Natural killer cell (primary cell): ENCODE measurements around the gene HK2. TPM values are rescaled to one million over a fixed set of nuclear protein-coding genes. Genes with fewer than 3 reads are reported as not detected.

Experiments used
- ATAC-seq, 3 donors: fragments of 150-1000 bp in 2 of 3; fragments of 200-7000 bp in 1 of 3; cut with Tn5 transposase; 1 replicate in 1 of 3; 2 replicates in 2 of 3; pipeline ENCODE4 v1.10.0; 2021; ENCODE audit warnings: mild to moderate bottlenecking in 2 of 3, moderate library complexity in 2 of 3
- DNase-seq, 2 donors: peaks; one replicate each; pipeline versions ENCODE4 v3.0.0 to v3.0.0-alpha.2; 2013 to 2021; ENCODE audit warnings: mixed read lengths in 1 of 2
- H3K27ac ChIP-seq: one replicate; pipeline ENCODE4 v1.5.1; 2013; ENCODE audit warnings: mild to moderate bottlenecking, low read length
- H3K27me3 ChIP-seq: one replicate; pipeline ENCODE4 v1.6.1; 2013; ENCODE audit warnings: low read length; ENCODE audit not compliant: control insufficient read depth, insufficient read depth
- H3K36me3 ChIP-seq: one replicate; pipeline ENCODE4 v1.6.1; 2013; ENCODE audit warnings: low read length; ENCODE audit not compliant: control insufficient read depth, insufficient read depth
- H3K4me1 ChIP-seq: one replicate; pipeline ENCODE4 v1.6.1; 2013; ENCODE audit warnings: low read length; ENCODE audit not compliant: control insufficient read depth, insufficient read depth
- H3K4me3 ChIP-seq: one replicate; pipeline ENCODE4 v1.5.1; 2013; ENCODE audit warnings: low read length
- H3K9me3 ChIP-seq: one replicate; pipeline ENCODE4 v1.6.1; 2013; ENCODE audit warnings: low read length; ENCODE audit not compliant: control insufficient read depth, insufficient read depth
- H3K27ac Mint-ChIP-seq, 2 donors: one replicate each; pipeline ENCODE4 v1.8.0; 2022; ENCODE audit warnings: mild to moderate bottlenecking in 2 of 2, mixed read lengths in 2 of 2, moderate library complexity in 1 of 2
- H3K27me3 Mint-ChIP-seq, 2 donors: one replicate each; pipeline ENCODE4 v1.8.0; 2022; ENCODE audit warnings: low read depth in 2 of 2, mixed read lengths in 2 of 2
- H3K36me3 Mint-ChIP-seq: one replicate; pipeline ENCODE4 v1.8.0; 2022; ENCODE audit warnings: mixed read lengths
- H3K4me1 Mint-ChIP-seq, 2 donors: one replicate each; pipeline ENCODE4 v1.8.0; 2022; ENCODE audit warnings: mixed read lengths in 2 of 2
- H3K4me3 Mint-ChIP-seq: one replicate; pipeline ENCODE4 v1.8.0; 2022; ENCODE audit warnings: mild to moderate bottlenecking, moderate library complexity, mixed read lengths
- H3K9me3 Mint-ChIP-seq, 2 donors: one replicate each; pipeline ENCODE4 v1.8.0; 2022; ENCODE audit warnings: mixed read lengths in 2 of 2
- WGBS: methylation state at CpG from one replicate; pipeline ENCODE4 v1.1.7; 2013; ENCODE audit warnings: missing lambda C conversion rate; ENCODE audit not compliant: insufficient coverage; 5-methylcytosine and 5-hydroxymethylcytosine counted together
- intact Hi-C: fragments of 100-400 bp; cut with micrococcal nuclease; formaldehyde crosslinking; loops from one replicate; pipeline ENCODE4 v1.14.2; 2022
- total RNA-seq, 4 donors: library from RNA; stranded (reverse); fragments of 120-200 nt in 1 of 4; gene quantifications; one replicate each; pipeline versions ENCODE4 v1.2.3 to v1.2.4, GENCODE V29; 2013 to 2022
- TF ChIP-seq, protein P1 (sequence below): fragments of 200-600 bp; IDR thresholded peaks from one replicate; pipeline ENCODE4 v1.8.0; 2022; ENCODE audit warnings: antibody characterized with exemption

The HK2 gene
- total RNA-seq, 3 donors from 2014 or later (not counting 1 experiment from before 2014, with no cell fraction given): 1.6 to 9.4 (median 3.5) TPM

DNA sequence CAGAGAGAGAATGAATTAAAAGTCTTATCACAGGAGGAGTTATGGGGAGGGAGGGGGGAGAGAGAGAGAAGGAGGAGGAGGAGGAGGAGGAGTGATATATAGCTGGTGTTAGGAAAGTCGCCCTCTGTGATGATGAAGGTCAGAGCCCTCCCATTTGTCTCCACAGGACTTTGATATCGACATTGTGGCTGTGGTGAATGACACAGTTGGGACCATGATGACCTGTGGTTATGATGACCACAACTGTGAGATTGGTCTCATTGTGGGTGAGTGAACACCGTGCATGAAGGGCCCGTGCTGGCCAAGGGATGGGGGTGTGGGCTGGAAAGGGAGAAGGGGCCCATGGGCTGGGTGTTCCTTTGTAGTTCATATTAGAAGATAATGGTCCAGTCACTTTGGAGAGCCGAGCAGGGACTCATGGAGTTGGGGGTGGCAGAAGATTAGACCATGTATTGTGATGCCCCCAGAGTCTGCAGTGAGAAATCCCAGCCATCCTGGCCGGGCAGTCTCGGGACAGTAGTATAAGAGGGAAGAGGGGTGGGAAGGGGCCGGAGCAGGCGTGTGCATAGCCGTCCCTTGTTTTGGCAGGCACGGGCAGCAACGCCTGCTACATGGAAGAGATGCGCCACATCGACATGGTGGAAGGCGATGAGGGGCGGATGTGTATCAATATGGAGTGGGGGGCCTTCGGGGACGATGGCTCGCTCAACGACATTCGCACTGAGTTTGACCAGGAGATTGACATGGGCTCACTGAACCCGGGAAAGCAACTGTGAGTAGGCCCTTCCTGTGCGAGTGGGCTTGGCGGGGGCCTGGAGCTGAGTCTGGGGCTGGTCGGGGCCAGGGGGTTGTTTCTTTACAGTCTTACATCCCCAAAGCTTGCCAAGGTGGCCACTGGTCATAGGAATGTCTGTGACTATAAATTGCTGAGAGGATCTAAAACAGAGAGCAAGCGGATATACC is 40.0 kb downstream of the HK2 start:
- H3K4me1 Mint-ChIP-seq: no peaks in the 10 kb centered on the region
- intact Hi-C loops: no loop called here
- peaks cover 3% of the 10 kb centered on the region for H3K4me1 ChIP-seq
- TF ChIP-seq, protein P1, sequence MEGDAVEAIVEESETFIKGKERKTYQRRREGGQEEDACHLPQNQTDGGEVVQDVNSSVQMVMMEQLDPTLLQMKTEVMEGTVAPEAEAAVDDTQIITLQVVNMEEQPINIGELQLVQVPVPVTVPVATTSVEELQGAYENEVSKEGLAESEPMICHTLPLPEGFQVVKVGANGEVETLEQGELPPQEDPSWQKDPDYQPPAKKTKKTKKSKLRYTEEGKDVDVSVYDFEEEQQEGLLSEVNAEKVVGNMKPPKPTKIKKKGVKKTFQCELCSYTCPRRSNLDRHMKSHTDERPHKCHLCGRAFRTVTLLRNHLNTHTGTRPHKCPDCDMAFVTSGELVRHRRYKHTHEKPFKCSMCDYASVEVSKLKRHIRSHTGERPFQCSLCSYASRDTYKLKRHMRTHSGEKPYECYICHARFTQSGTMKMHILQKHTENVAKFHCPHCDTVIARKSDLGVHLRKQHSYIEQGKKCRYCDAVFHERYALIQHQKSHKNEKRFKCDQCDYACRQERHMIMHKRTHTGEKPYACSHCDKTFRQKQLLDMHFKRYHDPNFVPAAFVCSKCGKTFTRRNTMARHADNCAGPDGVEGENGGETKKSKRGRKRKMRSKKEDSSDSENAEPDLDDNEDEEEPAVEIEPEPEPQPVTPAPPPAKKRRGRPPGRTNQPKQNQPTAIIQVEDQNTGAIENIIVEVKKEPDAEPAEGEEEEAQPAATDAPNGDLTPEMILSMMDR: no peak
- no peaks in the 10 kb centered on the region for H3K36me3 ChIP-seq
- no peak for DNase-seq
- no peak overlapping the region for H3K4me3 ChIP-seq
- H3K36me3 Mint-ChIP-seq: no peaks in the 10 kb centered on the region
- H3K27ac ChIP-seq: no peak overlapping the region
- 88% methylated on average over 26 of the region's 26 CpGs for WGBS
- H3K9me3 ChIP-seq: no peaks in the 10 kb centered on the region
- peak in 1 of 3 donors; percentile 61 for ATAC-seq
- no peaks in the 10 kb centered on the region for H3K27me3 Mint-ChIP-seq
- no peaks in the 10 kb centered on the region for H3K9me3 Mint-ChIP-seq
- H3K27ac Mint-ChIP-seq: no peak overlapping the region
- no peak overlapping the region for H3K4me3 Mint-ChIP-seq
- H3K27me3 ChIP-seq: no peaks in the 10 kb centered on the region

DNA sequence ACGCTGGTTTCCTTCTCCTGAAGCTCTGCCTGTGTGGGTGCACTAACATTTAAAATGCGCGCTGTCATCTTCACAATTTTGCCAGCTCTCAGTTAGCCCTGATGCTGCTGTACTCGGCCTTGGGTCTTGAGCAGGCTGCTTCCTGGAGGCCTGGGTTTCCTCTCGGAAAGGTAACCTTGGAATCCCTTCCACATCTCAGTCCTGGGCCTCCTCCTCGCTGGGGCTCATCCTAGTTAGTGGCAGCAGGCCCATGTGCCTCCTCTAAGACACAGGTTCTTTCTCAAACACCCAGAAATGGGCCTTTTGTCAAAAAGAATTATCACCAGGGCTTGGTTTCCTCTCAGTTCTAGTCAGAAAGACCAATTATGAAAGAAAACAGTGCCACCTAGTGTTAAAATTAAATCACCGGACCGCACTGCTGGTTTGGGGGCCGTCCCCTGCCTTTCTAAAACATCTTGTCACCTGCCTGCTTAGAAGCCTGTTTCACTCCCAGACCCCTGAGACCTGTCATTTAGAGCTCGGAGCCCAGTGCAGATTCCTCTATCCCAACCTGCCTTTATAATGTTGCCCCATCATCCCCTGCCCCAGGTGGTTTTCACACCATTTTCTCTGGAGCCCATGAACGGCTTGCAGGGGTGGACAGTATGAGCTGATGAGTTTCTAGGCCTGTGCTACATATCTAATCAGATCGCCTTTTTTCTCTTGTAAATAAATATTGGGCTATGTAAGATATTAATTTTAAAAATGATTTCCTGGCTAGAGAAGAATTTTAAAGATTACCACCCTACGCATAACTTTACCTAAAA is 42.4 kb downstream of the HK2 start:
- intact Hi-C loops: loop anchor here (1.0 to 2.0 kb wide), 4 partner anchors 40 to 393 kb away; partner anchors contain the start of genes CCDC142 and TTC31
- ATAC-seq: peak; percentile 71 to 85 (median 73)
- TF ChIP-seq, protein P1: peak; percentile 70
- Mint-ChIP-seq H3K4me1 (no peaks in the 10 kb centered on the region), H3K36me3 (no peaks in the 10 kb centered on the region), H3K9me3 (no peaks in the 10 kb centered on the region), H3K4me3 (no peak overlapping the region), H3K27me3 (no peaks in the 10 kb centered on the region), H3K27ac (no peak overlapping the region)
- no peaks in the 10 kb centered on the region for H3K36me3 ChIP-seq
- WGBS: 60% methylated on average over 12 of the region's 13 CpGs
- no peaks in the 10 kb centered on the region for H3K9me3 ChIP-seq
- DNase-seq: peak in 1 of 2 donors; percentile 78
- peaks cover 3% of the 10 kb centered on the region for H3K4me1 ChIP-seq
- H3K4me3 ChIP-seq: no peak overlapping the region
- H3K27ac ChIP-seq: no peak overlapping the region
- no peaks in the 10 kb centered on the region for H3K27me3 ChIP-seq

DNA sequence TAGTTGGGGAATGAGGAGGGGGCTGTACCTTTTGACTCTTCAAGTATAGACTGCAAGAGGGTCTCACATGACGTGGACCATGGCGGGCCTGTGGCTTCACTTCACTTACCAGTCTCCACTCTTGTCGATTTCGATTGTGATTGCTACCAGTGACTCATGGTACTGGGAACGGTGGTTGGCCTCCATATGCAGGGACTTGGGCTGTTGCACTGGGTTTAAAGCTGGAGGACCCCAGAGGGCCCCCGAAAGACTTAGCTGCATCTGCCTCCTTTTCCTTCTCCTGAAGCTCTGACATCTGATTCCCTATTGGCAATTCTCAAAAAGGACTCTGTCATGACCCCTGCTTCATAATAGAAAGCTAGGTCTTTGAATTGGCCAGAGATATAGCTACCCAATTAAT is 43.4 kb downstream of the HK2 start:
- Histone ChIP-seq H3K4me3 (no peak overlapping the region), H3K27ac (no peak overlapping the region), H3K36me3 (no peaks in the 10 kb centered on the region), H3K4me1 (peaks cover 3% of the 10 kb centered on the region), H3K9me3 (no peaks in the 10 kb centered on the region), H3K27me3 (no peaks in the 10 kb centered on the region)
- Mint-ChIP-seq H3K27ac (no peak overlapping the region), H3K27me3 (no peaks in the 10 kb centered on the region), H3K4me3 (no peak overlapping the region), H3K36me3 (no peaks in the 10 kb centered on the region), H3K4me1 (no peaks in the 10 kb centered on the region), H3K9me3 (no peaks in the 10 kb centered on the region)
- 96% methylated on average over 6 of the region's 6 CpGs for WGBS
- ATAC-seq (no peak), DNase-seq (no peak)
- TF ChIP-seq, protein P1: no peak
- intact Hi-C loops: loop anchor here (2.0 kb wide), 1 partner anchor 395 kb away; the partner anchor contains the start of genes CCDC142 and TTC31
